H1 (cell line): ENCODE measurements around the gene SYT14. TPM values are rescaled to one million over a fixed set of nuclear protein-coding genes. Genes with fewer than 3 reads are reported as not detected.

Source experiments
- CTCF ChIA-PET: fragments of 300-600 bp; sonication (Branson Sonifier 250); formaldehyde crosslinking; loops from one replicate; lab custom pipeline; 2021; ENCODE audit not compliant: partially characterized antibody; lab: Charles Lee
- POLR2A ChIA-PET: fragments of 300-600 bp; sonication (Branson Sonifier 250); formaldehyde crosslinking; loops from one replicate; lab custom pipeline; 2021; ENCODE audit warnings: inconsistent platforms; ENCODE audit not compliant: partially characterized antibody; lab: Charles Lee
- DNase-seq, 2 experiments: peaks; one replicate each; pipeline versions ENCODE4 v3.0.0 to v3.0.0-alpha.2; 2010 to 2022; ENCODE audit warnings: low spot score in 2 of 2, low read depth in 1 of 2, mixed read lengths in 1 of 2
- FAIRE-seq: peaks from 2 replicates; lab custom pipeline; 2011; peaks lifted over from hg19 to GRCh38; lab: Jason Lieb, UNC
- H2AFZ ChIP-seq: 2 replicates; pipeline ENCODE4 v1.8.1; 2012; ENCODE audit warnings: low read length, inconsistent platforms
- H2AK5ac ChIP-seq: 2 replicates; pipeline ENCODE4 v1.6.1; 2013; ENCODE audit warnings: low read depth, low read length
- H2BK120ac ChIP-seq: replicated peaks from 2 replicates; pipeline ENCODE3; 2013; ENCODE audit warnings: low read depth, low read length, inconsistent platforms
- H2BK12ac ChIP-seq: 2 replicates; pipeline ENCODE4 v1.6.1; 2013; ENCODE audit warnings: low read depth, low read length
- H2BK15ac ChIP-seq: 2 replicates; pipeline ENCODE4 v1.6.1; 2013; ENCODE audit warnings: low read length
- H2BK20ac ChIP-seq: 2 replicates; pipeline ENCODE4 v1.6.1; 2013; ENCODE audit warnings: low read length
- H2BK5ac ChIP-seq: 2 replicates; pipeline ENCODE4 v1.6.1; 2013; ENCODE audit warnings: low read depth, low read length
- H3K14ac ChIP-seq: 2 replicates; pipeline ENCODE4 v1.6.1; 2013; ENCODE audit warnings: inconsistent platforms; ENCODE audit not compliant: insufficient read length
- H3K18ac ChIP-seq: 2 replicates; pipeline ENCODE4 v1.6.1; 2013; ENCODE audit warnings: low read length; ENCODE audit errors: extremely low read depth
- H3K23ac ChIP-seq: 2 replicates; pipeline ENCODE4 v1.6.1; 2013; ENCODE audit warnings: inconsistent platforms; ENCODE audit not compliant: insufficient read length
- H3K23me2 ChIP-seq: 2 replicates; pipeline ENCODE4 v1.6.1; 2013; ENCODE audit warnings: low read depth, low read length
- H3K27ac ChIP-seq: 2 replicates; pipeline ENCODE4 v1.6.1; 2011; ENCODE audit warnings: low read depth, low read length, inconsistent platforms
- H3K27me3 ChIP-seq, 4 experiments: replicated peaks in 1 of 4; 1 replicate in 1 of 4; 2 replicates in 3 of 4; pipeline versions ENCODE4 v1.6.1 to v1.8.1; 2011 to 2013; ENCODE audit warnings: low read length in 3 of 4, mild to moderate bottlenecking in 3 of 4, inconsistent platforms in 2 of 4, mixed read lengths in 2 of 4, moderate library complexity in 1 of 4; ENCODE audit not compliant: control insufficient read depth in 3 of 4, insufficient read depth in 3 of 4; ENCODE audit errors: extremely low read depth in 1 of 4
- H3K36me3 ChIP-seq, 4 experiments: 2 replicates each; pipeline versions ENCODE4 v1.6.1 to v1.8.1; 2011 to 2013; ENCODE audit warnings: mild to moderate bottlenecking in 4 of 4, low read length in 3 of 4, moderate library complexity in 2 of 4, control low read depth in 1 of 4, inconsistent platforms in 1 of 4; ENCODE audit not compliant: insufficient read depth in 4 of 4, control insufficient read depth in 2 of 4
- H3K4ac ChIP-seq: replicated peaks from 2 replicates; pipeline ENCODE3; 2013; ENCODE audit warnings: low read length, low read depth, mixed read lengths, inconsistent platforms; ENCODE audit not compliant: insufficient read length
- H3K4me1 ChIP-seq, 4 experiments: replicated peaks in 1 of 4; 1 replicate in 1 of 4; 2 replicates in 3 of 4; pipeline versions ENCODE4 v1.6.1 to v1.8.1; 2011 to 2013; ENCODE audit warnings: low read length in 3 of 4, inconsistent platforms in 2 of 4, mixed read lengths in 1 of 4; ENCODE audit not compliant: insufficient read depth in 4 of 4, control insufficient read depth in 3 of 4
- H3K4me2 ChIP-seq, 2 experiments: 2 replicates each; pipeline versions ENCODE4 v1.6.1 to v1.8.1; 2011 to 2013; ENCODE audit warnings: low read depth in 2 of 2, low read length in 2 of 2, control low read depth in 1 of 2, inconsistent platforms in 1 of 2, mild to moderate bottlenecking in 1 of 2; ENCODE audit not compliant: insufficient read depth in 1 of 2
- H3K4me3 ChIP-seq, 4 experiments: fragments of 200-600, 300-600 bp in 1 of 4; sonication (generic), shearing (Covaris generic), sonication (Bioruptor Twin) in 1 of 4; 2 replicates each; pipeline versions ENCODE4 v1.5.1 to v1.8.1; 2011 to 2016; ENCODE audit warnings: low read length in 4 of 4, low read depth in 3 of 4, control low read depth in 2 of 4, inconsistent platforms in 2 of 4, mild to moderate bottlenecking in 2 of 4, mixed read lengths in 1 of 4, moderate library complexity in 1 of 4; ENCODE audit not compliant: insufficient read depth in 2 of 4; ENCODE audit errors: extremely low read depth in 1 of 4
- H3K56ac ChIP-seq: replicated peaks from 2 replicates; pipeline ENCODE3; 2013; ENCODE audit warnings: low read depth, mild to moderate bottlenecking, mixed read lengths, low read length, inconsistent platforms; ENCODE audit not compliant: insufficient read length
- H3K79me1 ChIP-seq: 2 replicates; pipeline ENCODE4 v1.6.1; 2013; ENCODE audit warnings: low read depth, low read length, control low read depth
- H3K79me2 ChIP-seq, 2 experiments: 2 replicates each; pipeline versions ENCODE4 v1.6.1 to v1.8.1; 2012 to 2013; ENCODE audit warnings: low read length in 2 of 2, mild to moderate bottlenecking in 2 of 2, inconsistent platforms in 1 of 2; ENCODE audit not compliant: insufficient read depth in 2 of 2, control insufficient read depth in 1 of 2
- H3K9ac ChIP-seq, 4 experiments: replicated peaks in 1 of 4; 1 replicate in 1 of 4; 2 replicates in 3 of 4; pipeline versions ENCODE4 v1.6.1 to v1.8.1; 2011 to 2013; ENCODE audit warnings: low read depth in 3 of 4, low read length in 3 of 4, control low read depth in 2 of 4, mild to moderate bottlenecking in 2 of 4, moderate library complexity in 2 of 4, inconsistent platforms in 1 of 4; ENCODE audit errors: extremely low read depth in 1 of 4
- H3K9me3 ChIP-seq, 2 experiments: 2 replicates each; pipeline versions ENCODE4 v1.6.1 to v1.8.1; 2012 to 2013; ENCODE audit warnings: mild to moderate bottlenecking in 2 of 2, moderate library complexity in 2 of 2, control low read depth in 1 of 2, inconsistent platforms in 1 of 2, low read depth in 1 of 2, low read length in 1 of 2, mixed read lengths in 1 of 2; ENCODE audit not compliant: insufficient read depth in 2 of 2
- H4K20me1 ChIP-seq, 2 experiments: replicated peaks in 1 of 2; 2 replicates each; pipeline versions ENCODE3 to v1.8.1; 2011 to 2013; ENCODE audit warnings: inconsistent platforms in 2 of 2, low read length in 2 of 2, mild to moderate bottlenecking in 1 of 2; ENCODE audit not compliant: insufficient read depth in 2 of 2, control insufficient read depth in 1 of 2
- H4K5ac ChIP-seq: 2 replicates; pipeline ENCODE4 v1.6.1; 2013; ENCODE audit warnings: low read length, low read depth, mixed read lengths, inconsistent platforms; ENCODE audit not compliant: insufficient read length
- H4K8ac ChIP-seq: 2 replicates; pipeline ENCODE4 v1.8.0; 2013; ENCODE audit warnings: mild to moderate bottlenecking, moderate library complexity, low read length, inconsistent platforms; ENCODE audit not compliant: insufficient read depth; ENCODE audit errors: extremely low read depth
- H4K91ac ChIP-seq: replicated peaks from 2 replicates; pipeline ENCODE3; 2013; ENCODE audit warnings: low read length, mixed read lengths, inconsistent platforms; ENCODE audit not compliant: insufficient read length
- KDM1A ChIP-seq: fragments of 200-600, 300-600 bp; sonication (generic); IDR thresholded peaks from 2 replicates; pipeline ENCODE4 v1.7.1; 2016; ENCODE audit warnings: mild to moderate bottlenecking, low read length, borderline replicate concordance
- TEAD4 ChIP-seq: IDR thresholded peaks from 2 replicates; pipeline ENCODE4 v1.6.1; 2012; ENCODE audit warnings: low read depth, low read length, inconsistent platforms, mixed read lengths
- WGBS, 2 experiments: shearing (Covaris generic) in 1 of 2; methylation state at CpG; one replicate each; pipeline versions ENCODE4 v1.1.6 to v1.1.7; 2013 to 2015; ENCODE audit warnings: low lambda C conversion rate in 2 of 2, mixed read lengths in 2 of 2, inconsistent platforms in 1 of 2, low coverage in 1 of 2, missing lambda C conversion rate in 1 of 2; ENCODE audit not compliant: insufficient replicate concordance in 2 of 2, insufficient coverage in 1 of 2, insufficient read length in 1 of 2; ENCODE audit errors: extremely low coverage in 1 of 2, missing lambda C conversion rate in 1 of 2; 5-methylcytosine and 5-hydroxymethylcytosine counted together
- polyA plus RNA-seq, 7 experiments: library from polyadenylated mRNA; depleted of rRNA in 3 of 7; stranded (reverse) in 5 of 7; unstranded in 2 of 7; fragments of >200 nt in 5 of 7; fragments of 200-250 nt in 2 of 7; gene quantifications; 1 replicate in 5 of 7; 2 replicates in 1 of 7; 4 replicates in 1 of 7; pipeline versions ENCODE4 v1.2.1 to v1.2.3, GENCODE V29; 2011 to 2013; ENCODE audit warnings: missing spikeins in 2 of 7, mixed read lengths in 2 of 7
- total RNA-seq: library from RNA; stranded (reverse); fragmentation: NEBNext Ultra II Directional; extraction: Animal tissue kit (Norgen Biotek cat#: 25700); gene quantifications from 2 replicates; pipeline ENCODE4 v1.2.1, GENCODE V29; 2021

Gene SYT14
- total and polyA plus RNA-seq, 2 of the 8 experiments (the other 6 are each of a cell fraction or from before 2014, with no cell fraction given): 2.3 to 18.4 TPM

- Histone ChIP-seq H3K79me2 (no peaks in the 10 kb centered on the region), H3K4me1 (no peaks in the 10 kb centered on the region), H2AK5ac (no peak overlapping the region), H3K56ac (no peak overlapping the region), H4K20me1 (no peaks in the 10 kb centered on the region), H2BK12ac (no peak overlapping the region), H3K9me3 (no peaks in the 10 kb centered on the region), H3K23ac (no peak overlapping the region), H3K4ac (no peak overlapping the region), H3K23me2 (no peaks in the 10 kb centered on the region), H2AFZ (no peak overlapping the region), H4K8ac (no peak overlapping the region), H3K9ac (no peak overlapping the region), H3K36me3 (no peaks in the 10 kb centered on the region), H3K27ac (no peak overlapping the region), H3K4me2 (no peak overlapping the region), H4K5ac (no peak overlapping the region), H4K91ac (no peak overlapping the region), H2BK5ac (no peak overlapping the region), H2BK15ac (no peak overlapping the region), H3K14ac (no peak overlapping the region), H3K27me3 (no peaks in the 10 kb centered on the region), H3K79me1 (no peaks in the 10 kb centered on the region), H3K18ac (no peak overlapping the region), H3K4me3 (no peak overlapping the region), H2BK20ac (no peak overlapping the region), H2BK120ac (no peak overlapping the region)
- TF ChIP-seq KDM1A (no peak), TEAD4 (no peak)
- ChIA-PET POLR2A (no interaction called here), CTCF (no interaction called here)
- FAIRE-seq (no peak), DNase-seq (no peak)
- WGBS, 2 experiments: 92% methylated on average over 8 of the region's 8 CpGs; no CpG with 5 or more reads in 1 of the 2 experiments
Measured at GRCh38 chr1:210174133-210174532, 236.1 kb downstream of the SYT14 start.
